NCI-H1417 treated with DMSO at 0.1 percent for 48 hours (cell line): ENCODE results near the gene DNAJB8.

ENCODE experiments used
- DNase-seq: peaks from one replicate; lab custom pipeline; 2025; lab: John Stamatoyannopoulos, UW

The DNAJB8 gene

DNA sequence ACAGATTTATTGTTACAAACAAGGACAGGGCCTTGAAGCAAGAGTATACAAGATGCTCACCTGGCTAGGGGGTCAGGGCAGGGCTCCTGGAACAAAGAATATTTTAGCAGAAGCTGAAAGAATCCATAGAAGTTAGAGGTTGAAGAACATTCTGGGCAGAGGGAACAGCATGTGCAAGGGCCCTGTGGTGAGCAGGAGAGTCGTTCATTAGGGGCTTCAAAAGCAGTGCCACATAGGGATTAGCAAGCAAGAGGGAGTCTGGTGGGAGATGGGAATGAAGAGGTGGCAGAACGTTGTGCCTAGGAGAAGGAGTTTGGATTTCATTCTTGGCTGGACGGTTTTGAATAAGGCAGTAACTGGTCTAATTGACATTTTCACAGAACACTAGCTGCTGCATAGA, 22.9 kb downstream of the DNAJB8 start:
- DNase-seq, result no peak

DNA sequence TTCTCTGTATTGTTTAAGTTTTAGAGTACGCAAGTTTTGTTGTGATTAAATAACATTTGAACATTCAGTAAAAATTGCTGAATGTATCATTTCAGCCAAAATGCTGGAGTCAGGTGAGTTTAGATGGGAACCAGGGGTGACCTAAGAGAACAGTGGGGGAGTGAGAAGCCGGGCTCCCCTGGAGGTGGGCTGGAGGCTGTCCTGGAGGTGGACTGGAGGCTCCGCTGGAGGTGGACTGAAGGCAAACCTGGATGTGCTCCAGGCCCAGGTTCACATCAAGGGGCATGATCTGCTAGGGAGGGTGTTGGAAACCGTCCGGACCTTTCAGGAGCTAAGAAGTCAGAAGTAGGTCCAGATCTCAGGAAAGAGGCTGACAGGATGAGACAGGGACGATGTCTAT, 23.7 kb downstream of the DNAJB8 start:
- DNase-seq, result no peak

DNA sequence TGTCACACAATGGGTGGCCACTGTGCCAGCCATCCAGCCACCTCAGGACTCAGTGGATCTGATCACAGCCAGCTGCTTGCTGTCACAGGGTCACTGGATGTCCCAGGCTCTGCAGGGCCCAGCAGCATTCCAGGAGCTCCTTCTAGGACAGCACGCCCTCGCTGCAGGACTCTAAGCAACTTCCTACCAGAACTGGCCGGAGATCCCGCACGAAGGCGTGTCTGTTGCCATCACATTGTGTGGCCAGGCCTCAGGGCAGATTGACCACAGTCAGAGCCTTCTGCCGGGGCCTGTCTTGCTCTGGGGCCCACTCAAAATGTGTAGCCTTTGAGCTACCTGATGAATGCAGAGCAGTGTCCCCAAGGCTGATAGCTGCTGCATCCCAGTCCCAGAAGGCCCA, 24.6 kb downstream of the DNAJB8 start:
- DNase-seq, result no peak

DNA sequence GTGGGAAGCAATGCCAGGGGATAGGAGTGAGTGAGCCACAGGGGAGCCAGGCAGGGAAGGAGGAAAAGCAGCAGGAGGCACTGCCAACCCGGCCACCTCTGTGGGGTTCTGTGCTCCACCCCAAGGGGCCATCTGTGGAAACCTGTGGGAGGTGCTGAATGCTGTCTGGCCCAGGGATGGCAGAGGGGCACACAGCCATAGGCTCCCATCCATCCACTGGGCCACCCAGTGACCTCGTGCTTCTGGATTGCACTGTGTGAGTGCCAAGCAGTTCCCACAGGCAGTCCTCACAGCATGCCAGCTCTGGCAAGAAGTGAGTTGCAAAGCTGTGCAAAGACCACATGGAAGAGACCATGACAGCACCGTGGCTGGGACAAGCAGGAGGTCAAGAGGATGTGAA, 27.5 kb downstream of the DNAJB8 start:
- DNase-seq, result no peak

DNA sequence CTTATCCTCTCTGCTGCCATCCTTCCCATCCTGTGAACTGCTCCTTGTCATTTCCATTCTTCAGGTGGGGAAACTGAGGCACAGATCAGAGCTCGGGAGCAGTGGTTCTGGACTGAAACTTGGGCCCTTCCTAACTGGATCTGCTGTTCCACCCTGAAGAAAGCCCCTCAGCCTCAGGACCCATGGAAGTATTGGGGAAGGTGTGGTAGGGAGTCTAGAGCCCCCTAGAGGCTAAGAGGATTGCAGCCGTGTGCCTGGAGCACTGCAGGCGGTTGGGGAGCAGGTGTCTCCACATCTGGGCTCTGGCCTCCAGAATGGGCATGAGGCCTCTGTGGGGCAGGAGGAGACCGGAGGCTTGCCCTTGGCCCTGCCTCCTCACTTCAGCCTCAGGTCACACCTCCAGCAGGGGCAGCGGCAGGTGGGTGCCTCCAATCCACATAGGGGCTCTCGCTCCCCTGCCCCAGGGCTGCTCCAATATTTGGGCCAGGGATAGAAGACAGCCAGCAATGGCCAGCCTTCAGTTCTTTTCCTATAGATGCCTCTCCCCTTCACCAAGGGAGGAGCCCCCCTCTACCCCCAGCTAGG, 28.1 kb downstream of the DNAJB8 start:
- no peak for DNase-seq

DNA sequence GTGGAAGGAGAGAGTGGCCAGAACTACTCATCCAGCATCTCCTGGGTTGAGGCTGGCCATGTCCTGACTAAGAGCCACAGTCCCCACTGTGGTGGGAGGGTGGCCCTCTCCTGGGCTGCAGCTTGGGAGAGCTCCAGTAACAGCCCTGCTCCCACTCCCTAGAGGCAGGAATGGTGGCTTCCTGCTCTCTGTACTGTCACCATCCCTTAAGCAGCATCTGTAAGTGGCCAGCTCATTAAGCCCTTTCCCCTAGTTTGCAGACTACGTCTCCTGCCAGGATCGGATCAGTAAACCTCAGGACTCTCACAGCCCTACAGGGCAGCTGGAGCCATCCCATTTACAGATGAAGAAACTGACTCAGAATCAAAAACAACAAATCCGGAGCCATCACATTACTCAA, 30.5 kb downstream of the DNAJB8 start:
- no peak for DNase-seq

DNA sequence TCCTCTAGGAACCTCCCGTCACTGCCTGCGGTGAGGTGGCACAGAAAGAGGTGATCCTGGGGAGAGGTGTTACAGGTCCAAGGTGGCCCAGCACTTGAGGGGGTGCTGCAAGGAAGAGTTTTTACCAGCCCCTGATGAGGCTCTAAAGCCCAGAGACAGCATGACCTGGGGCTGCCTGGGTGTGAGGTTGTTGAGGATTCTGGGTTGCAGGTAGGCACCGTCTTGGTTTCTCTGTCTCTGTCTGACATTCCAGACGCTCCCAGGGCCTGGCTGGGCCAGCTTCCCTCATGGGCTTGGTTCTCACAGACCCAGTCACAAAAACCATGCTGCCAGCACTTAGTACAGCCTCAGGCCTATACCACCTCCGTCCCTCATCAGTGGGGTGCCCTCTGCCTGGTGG, 31.1 kb downstream of the DNAJB8 start:
- no peak for DNase-seq

DNA sequence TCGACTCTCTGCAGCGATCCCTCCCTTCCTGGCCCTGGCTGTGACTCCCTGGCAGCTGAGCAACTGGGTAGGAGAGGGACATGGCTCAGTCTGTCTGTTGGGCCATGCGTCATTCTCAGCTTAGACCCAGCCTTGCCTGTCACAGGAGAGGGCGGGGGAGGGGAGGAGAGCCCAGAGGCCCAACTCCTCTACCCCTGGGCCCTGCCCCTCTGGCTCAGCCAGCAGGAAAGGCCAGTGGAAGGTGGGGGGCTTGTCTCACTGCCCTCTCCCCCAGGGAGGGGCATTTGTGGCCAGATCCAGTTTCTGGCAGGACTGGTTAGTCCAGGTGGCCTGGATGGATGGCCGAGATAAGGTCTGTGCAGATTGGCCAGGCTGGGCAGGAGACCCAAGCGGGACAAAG, 31.6 kb downstream of the DNAJB8 start:
- no peak for DNase-seq

DNA sequence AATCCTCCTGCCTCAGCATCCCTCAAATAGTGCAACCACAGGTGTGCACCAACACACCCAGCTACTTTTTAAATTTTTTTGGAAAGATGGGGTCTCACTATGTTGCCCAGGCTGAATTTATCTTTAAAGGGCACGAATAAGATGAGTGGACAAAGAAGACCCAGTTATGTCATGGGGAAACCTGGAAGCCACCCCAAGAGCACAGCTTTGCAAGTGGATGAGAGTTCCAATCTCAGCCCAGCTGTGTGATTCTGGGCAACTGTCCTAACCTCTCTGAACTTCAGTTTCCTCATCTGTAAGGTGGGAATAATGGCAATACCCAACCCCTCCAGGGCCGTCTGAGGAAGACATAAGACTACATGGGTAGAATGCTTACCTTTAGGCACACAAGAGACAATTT, 32.2 kb downstream of the DNAJB8 start:
- no peak for DNase-seq

DNA sequence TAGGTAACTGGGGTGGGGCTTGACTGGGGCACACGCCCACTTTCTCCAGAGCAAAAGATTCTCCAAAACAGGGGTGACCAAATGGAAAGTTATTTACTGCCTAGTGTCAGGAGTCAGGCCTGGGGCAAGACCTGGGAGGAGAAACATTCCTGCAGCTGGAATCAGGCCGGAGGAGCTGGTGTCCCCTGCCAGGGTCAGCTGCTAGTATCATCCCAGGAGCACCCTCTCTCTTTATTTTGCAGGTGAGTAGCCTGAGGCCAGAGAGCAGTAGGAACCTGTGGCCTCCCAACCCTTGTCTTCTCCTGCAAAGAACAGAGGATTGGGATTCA, 32.9 kb downstream of the DNAJB8 start:
- no peak for DNase-seq

DNA sequence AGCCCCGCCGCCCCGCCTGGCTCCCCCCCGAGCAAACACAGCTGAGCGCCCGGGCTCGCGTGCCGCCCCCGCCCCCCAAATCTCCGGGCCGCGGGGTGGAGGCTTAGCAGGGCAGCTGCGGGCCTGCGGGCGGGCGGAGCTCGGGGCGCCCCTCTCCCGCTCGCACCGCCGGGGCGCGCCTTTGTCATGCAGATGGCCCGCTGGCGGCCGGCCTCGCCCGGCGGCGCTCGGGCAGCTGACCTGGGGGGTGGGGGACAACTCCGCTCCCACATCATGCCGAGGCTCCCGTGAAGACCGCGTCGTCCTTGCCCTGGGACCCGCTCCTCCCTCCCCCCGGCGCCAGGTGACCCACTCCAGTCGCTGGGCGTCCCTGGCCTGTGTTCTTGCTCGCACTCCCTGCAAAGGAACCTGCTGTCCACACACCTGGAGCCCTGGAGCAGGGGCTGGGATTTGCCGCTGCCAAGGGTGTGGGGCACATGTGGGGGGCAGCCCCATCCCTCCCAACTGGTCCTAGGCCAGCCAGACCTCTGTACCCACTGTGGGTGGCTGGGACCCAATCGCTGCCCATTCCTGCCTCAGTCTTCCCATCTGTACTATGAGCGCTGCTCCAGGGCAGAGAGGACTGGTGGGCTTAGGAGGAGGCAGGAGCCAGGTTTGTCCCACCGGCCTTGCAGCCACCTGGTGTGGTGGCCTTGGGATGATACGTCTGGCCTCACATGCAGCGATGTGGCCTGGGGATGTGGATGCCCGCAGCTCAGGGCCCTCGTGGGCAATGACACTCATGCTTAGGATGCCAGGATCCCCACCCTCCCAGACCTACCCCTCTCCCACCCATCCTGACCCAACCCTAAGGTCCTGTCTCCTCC, 33.5 kb downstream of the DNAJB8 start:
- DNase-seq, result no peak

DNA sequence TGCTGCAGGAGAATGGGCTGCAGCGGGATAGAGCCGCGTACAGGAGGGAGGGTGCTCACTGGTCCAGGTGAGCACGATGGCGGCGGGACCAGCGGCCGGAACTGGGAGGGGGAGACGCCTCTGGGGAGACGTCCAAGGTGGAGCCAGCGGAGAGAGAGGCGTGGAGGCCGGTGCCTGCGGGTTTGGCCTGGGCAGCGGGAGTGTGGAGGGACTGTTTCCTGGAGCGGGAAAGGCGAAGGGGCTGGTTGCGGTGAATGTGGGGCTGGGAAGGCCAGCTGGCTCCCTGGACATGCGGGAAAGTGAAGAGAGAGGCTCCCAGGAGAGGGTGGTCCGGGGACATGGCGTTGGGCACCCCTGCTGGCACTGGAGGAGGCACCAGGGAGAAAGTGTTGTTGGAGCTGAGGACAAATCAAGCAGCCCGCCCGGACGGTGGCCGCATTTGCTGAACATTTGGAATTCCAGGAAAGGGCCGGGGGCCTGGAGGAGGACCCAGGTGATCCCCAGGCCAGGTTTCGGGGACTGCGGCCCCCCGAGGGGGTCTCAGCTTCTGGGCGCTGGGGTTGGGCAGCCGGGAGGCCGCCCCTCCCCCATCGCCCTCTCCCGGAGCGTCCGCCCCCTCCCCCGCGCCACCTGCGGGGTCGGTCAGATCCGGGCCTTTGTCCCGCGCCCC, 34.3 kb downstream of the DNAJB8 start:
- DNase-seq, result no peak

DNA sequence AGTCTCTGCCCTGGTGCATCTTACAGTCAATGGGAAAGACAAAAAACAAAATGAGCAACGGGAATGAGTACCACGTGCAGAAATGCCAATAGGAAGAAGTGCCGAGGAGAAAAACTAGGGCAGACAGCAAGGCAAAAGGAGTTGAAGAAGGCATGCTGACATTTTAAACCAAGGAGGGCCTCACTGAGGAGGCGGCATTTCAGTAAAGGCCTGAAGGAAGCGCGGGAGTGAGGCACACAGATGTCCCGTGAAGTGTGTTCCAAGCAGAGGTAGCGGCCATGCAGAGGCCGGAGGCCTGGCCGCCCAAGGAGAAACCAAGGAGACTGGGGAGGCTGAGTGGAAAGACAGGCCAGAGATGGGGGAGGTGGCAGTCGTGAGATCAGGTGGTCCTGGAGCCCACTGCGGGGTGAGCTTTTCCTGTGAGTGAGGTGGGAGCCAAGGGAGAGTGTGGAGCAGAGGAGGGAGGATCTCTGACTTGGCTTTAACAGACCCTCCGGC, 34.8 kb downstream of the DNAJB8 start:
- DNase-seq, result no peak

DNA sequence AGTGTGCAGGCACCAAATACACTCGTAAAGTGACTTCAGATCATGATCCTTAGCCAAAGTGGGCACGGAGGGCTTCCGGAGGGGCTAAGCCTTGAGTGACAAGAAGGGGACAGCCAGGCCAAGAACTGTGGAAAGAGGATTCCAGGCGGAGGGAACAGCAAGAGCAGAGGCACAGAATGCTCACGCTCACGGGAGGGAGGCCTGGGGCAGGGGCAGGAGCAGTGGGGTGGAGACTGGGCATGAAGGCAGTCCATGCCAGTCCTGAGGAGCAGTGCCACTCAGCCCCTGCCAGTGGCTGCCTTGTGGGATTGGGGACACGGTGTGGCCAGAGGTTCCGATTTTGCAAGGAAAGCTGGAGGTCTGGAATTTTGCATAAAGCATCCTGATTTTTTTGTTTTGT, 36.0 kb downstream of the DNAJB8 start:
- no peak for DNase-seq

DNA sequence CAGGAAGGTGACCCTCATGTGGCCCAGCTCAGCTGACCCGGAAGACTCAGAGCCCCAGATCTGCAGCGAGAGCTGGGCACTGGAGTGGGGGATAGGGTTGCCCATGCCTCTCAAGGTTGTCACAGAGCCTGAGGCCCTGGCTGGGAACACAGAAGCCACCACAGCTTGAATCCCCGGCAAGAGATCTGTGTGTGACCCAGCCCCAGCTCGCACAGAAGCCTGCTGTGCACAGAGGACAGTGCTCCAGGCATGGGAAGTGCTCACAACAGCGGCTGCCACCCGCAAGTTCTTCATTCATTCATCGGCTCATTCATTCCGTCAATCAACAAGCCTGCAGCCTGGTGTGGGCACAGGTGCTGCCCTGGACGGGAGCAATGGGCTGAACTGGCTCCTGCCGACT, 36.4 kb downstream of the DNAJB8 start:
- no peak for DNase-seq

DNA sequence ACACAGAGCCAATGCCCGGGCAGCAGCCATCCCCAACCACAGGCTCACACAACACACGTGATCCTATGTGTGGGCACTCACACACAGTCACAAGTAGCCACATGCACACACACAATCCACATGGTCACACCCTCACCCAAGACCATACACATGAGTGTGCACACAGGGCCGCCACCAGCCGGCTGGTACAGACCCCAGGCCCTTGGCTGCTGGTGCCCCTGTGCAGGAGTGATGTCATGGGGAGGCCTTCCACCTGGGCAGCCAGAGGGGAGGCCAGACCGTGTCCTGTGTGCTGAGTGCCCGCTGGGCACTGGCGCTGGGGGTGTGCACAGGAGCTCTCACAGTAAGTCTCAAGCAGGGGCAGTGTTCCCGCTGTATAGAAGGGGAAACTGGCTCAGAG, 36.9 kb downstream of the DNAJB8 start:
- DNase-seq, result no peak

DNA sequence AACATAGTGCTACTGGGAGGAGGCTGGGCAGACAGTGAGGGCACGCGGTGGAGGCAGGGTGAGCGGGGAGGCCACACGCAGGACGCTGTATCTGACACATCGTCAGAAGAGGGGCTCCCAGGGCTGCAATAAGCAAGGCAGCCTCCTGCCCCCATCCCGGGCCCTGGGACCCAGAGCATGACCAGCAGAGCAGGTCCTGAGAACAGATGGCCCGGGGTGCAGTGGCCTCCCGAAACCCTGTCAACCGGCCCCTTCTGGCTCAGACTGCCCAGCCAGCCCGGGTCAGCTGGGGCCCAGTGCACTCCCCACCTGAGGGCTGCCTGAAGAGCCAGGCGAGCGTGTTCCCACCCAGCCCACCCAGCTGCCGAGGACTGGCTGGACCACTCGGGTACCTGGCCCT, 37.4 kb downstream of the DNAJB8 start:
- DNase-seq, result no peak

DNA sequence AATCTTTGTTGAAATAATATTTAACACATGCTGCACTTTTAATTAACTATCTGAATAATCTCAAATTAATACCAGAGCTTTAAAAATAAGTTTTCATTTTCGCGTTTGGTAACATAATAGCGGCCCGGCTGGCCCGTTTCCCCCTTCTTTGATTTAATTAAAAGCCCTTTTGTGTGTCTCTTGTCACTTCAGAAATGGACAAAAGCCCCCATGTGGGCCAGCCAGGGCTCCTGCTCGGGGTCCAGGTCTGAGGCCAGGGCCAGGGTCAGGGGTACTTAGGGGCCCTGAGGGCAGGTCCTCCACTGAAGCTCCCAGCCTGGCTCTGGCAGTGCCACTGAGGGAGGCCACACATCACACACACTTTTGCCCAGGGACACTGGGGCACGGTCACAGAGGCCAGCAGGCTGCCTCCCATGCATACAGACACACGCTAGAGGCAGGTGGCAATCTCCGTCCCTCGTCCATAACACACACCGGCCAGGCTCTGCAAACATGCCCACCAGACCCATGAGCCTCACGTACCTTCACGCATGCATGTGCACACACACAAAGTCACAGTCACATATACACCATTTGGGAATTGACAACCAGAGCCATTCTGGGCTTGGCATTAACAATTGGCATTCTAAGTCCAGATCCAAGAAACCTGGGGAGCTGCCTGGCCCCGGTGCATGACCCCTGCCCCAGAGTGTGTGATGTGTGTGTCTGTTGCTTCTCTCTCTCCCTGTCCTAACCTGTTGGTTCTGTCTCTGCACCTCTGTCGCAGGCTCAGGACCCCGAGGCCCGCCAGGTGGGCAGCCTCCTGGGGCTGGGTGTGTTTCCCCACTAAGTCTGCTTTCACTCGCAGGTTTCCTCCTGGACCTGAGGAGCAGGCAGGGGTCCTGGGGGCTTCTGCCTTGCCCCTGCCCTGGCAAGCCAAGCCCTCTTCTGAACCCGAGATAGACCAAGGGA, 38.5 kb downstream of the DNAJB8 start:
- no peak for DNase-seq

DNA sequence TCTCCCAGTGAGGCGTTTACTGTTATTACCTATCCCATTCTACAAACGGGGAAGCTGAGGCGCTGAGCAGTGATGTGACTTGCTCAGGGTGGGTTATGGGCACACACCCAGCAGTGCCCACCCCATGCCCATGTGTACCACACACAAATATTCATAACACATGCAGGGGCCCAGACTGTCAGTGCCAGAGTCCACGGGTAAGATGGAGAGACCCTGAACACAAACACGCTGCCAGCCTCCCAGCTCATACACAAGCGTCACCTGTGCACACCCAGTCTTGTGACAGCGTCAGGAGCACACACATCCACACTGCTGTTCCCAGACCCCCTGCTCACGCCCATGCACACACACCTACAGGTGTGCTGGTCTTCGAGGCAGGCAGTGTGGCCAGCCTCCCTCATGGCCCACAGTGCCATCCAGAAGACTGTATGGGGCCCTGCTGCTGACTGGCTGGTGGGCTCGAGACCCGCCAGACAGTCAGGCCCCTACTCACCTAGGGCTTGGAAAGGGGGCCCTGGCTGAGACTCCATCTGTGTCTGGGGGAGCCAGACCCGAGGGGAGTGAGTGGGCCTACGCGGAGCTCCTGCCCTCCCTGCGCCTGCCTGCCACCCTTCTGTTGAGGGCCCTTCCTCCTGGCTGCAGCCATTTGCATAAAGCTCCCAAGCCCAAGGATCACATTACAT, 39.4 kb downstream of the DNAJB8 start:
- DNase-seq, result no peak

DNA sequence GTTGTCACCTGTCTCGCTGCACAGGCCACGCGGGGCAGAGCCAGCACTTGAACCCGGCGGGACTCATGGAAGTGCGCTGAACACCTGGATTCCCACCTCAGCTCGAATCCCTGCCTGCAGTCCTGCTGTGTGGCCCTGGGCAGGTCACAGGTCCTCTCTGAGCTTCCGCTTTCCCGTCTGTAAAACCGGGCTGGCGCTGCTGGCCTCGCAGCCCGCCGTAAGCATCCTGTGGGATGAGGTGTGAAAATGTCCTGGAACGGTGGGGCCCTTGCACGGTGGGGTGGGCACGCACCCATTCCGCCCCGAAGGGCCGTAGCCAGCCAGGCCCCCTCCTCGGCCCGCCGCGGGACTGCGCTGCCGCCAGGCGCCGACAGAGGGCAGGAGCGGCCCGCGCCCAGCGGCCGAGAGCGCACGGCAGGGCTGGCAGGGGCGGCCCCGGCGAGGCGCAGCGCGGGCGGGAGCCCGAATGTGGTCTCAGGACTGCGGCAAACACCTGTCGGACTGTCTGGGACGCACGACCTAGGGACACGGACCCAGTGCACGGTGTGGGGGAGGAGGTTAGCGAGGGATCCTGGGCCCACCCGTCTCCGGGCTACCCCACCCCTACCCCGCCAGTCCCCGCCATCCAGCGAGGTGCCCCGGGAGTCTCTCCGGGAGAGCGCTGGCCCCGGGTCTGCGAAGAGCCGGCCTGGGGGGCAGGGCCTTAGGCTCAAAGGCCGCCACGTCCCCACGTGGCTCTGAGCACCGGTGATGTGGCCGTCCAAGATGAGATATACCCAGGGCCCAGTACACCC, 40.4 kb downstream of the DNAJB8 start:
- DNase-seq, result no peak

DNA sequence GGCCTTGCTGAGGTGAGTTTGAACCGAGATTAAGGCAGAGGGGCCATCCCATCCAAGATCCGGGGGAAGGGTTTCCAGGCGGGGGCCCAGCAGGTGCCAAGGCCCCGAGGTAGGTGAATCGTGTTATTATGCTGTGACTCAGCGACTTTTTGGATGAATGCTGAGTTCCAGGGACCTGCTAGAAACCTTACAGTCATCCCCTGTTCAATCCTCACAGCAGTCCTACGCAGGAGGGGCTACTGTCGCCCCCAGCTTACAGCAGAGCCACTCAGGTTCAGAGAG, 40.9 kb downstream of the DNAJB8 start:
- no peak for DNase-seq
